Progenitor cell of endocrine pancreas (in vitro differentiated cells): ENCODE results near the gene S100A14. TPM values are rescaled to one million over a fixed set of nuclear protein-coding genes. Genes with fewer than 3 reads are reported as not detected.
"Not testable (repeated sequence)": the region's sequence is repeated elsewhere in the genome, so short reads cannot be mapped to it uniquely, and the experiment has no call there.

Experiments
- DNase-seq: peaks from one replicate; pipeline ENCODE4 v3.0.0; 2021; ENCODE audit warnings: low spot score; ENCODE audit not compliant: unreplicated experiment
- H3K27ac Mint-ChIP-seq: 2 replicates; pipeline ENCODE4 v1.8.0; 2021; ENCODE audit warnings: mild to moderate bottlenecking, moderate library complexity, mixed read lengths
- H3K27me3 Mint-ChIP-seq: 2 replicates; pipeline ENCODE4 v1.8.0; 2021; ENCODE audit warnings: mixed read lengths
- H3K36me3 Mint-ChIP-seq: 2 replicates; pipeline ENCODE4 v1.8.0; 2022; ENCODE audit warnings: mixed read lengths; ENCODE audit not compliant: insufficient read depth
- H3K4me1 Mint-ChIP-seq: 2 replicates; pipeline ENCODE4 v1.8.0; 2021; ENCODE audit warnings: low read depth, mixed read lengths
- H3K4me3 Mint-ChIP-seq: 2 replicates; pipeline ENCODE4 v1.8.0; 2021; ENCODE audit warnings: low read depth, mild to moderate bottlenecking, moderate library complexity, mixed read lengths
- H3K9me3 Mint-ChIP-seq: 2 replicates; pipeline ENCODE4 v1.8.0; 2021; ENCODE audit warnings: low read depth, mixed read lengths
- CTCF ChIP-seq: fragments of 200-600 bp; sonication (generic); IDR thresholded peaks from one replicate; pipeline ENCODE4 v1.5.0; 2021; ENCODE audit warnings: antibody characterized with exemption, mild to moderate bottlenecking; ENCODE audit not compliant: unreplicated experiment
- total RNA-seq: library from RNA; stranded (reverse); gene quantifications from 2 replicates; pipeline ENCODE4 v1.2.1, GENCODE V29; 2021

S100A14 gene
- total RNA-seq, 1 donor from 2014 or later = 1.4 TPM

- H3K27ac Mint-ChIP-seq = no peak overlapping the region
- H3K4me3 Mint-ChIP-seq = no peak overlapping the region
- no peaks in the 10 kb centered on the region for H3K4me1 Mint-ChIP-seq
- TF ChIP-seq CTCF = no peak
- DNase-seq = no peak
- H3K36me3 Mint-ChIP-seq = peaks cover 1% of the 10 kb centered on the region
- H3K27me3 Mint-ChIP-seq = no peaks in the 10 kb centered on the region
- H3K9me3 Mint-ChIP-seq = no peaks in the 10 kb centered on the region
Measured at GRCh38 chr1:153599847-153600246, 16.3 kb downstream of the S100A14 start.

GRCh38 chr1:153598309-153599172, 17.6 kb downstream of the S100A14 start:
- DNase-seq = no peak
- Mint-ChIP-seq H3K27ac (no peak overlapping the region), H3K36me3 (peaks cover 1% of the 10 kb centered on the region), H3K27me3 (no peaks in the 10 kb centered on the region), H3K4me1 (no peaks in the 10 kb centered on the region), H3K4me3 (no peak overlapping the region), H3K9me3 (no peaks in the 10 kb centered on the region)
- TF ChIP-seq CTCF = no peak

- Mint-ChIP-seq H3K36me3 (peaks cover 1% of the 10 kb centered on the region), H3K27ac (no peak overlapping the region), H3K9me3 (no peaks in the 10 kb centered on the region), H3K4me3 (no peak overlapping the region), H3K27me3 (no peaks in the 10 kb centered on the region), H3K4me1 (no peaks in the 10 kb centered on the region)
- DNase-seq = no peak
- no peak for TF ChIP-seq CTCF
Measured at GRCh38 chr1:153597206-153597605, 18.9 kb downstream of the S100A14 start.

GRCh38 chr1:153592748-153593147, 23.4 kb downstream of the S100A14 start:
- DNase-seq = no peak
- Mint-ChIP-seq H3K9me3 (no peaks in the 10 kb centered on the region), H3K4me1 (no peaks in the 10 kb centered on the region), H3K27me3 (no peaks in the 10 kb centered on the region), H3K27ac (no peak overlapping the region), H3K36me3 (no peaks in the 10 kb centered on the region), H3K4me3 (no peak overlapping the region)
- no peak for TF ChIP-seq CTCF

GRCh38 chr1:153588482-153588881, 27.6 kb downstream of the S100A14 start:
- DNase-seq = no peak
- Mint-ChIP-seq H3K27me3 (no peaks in the 10 kb centered on the region), H3K36me3 (no peaks in the 10 kb centered on the region), H3K4me1 (peaks cover 8% of the 10 kb centered on the region), H3K9me3 (no peaks in the 10 kb centered on the region), H3K27ac (no peak overlapping the region), H3K4me3 (no peak overlapping the region)
- TF ChIP-seq CTCF = no peak

- not testable (repeated sequence) for H3K4me3 Mint-ChIP-seq
Measured at GRCh38 chr1:153588033-153588432, 28.1 kb downstream of the S100A14 start.

More at GRCh38 chr1:153588033-153588432, 28.1 kb downstream of the S100A14 start:
- not testable (repeated sequence) for H3K36me3 Mint-ChIP-seq, DNase-seq, H3K27ac Mint-ChIP-seq, H3K4me1 Mint-ChIP-seq, H3K9me3 Mint-ChIP-seq, H3K27me3 Mint-ChIP-seq
